Panc1 (cell line): ENCODE data around the gene AGAP1. TPM values are rescaled to one million over a fixed set of nuclear protein-coding genes. Genes with fewer than 3 reads are reported as not detected.

ENCODE experiments used
- ATAC-seq: fragments of 200-7000 bp; cut with Tn5 transposase; 2 replicates; pipeline ENCODE4 v1.9.1; 2020; ENCODE audit warnings: mild to moderate bottlenecking, moderate library complexity
- BruUV-seq: library from RNA; stranded (reverse); fragments of 400-500 nt; replicated peaks from 2 replicates; lab custom pipeline; 2021; lab: Mats Ljungman, UMichigan
- CTCF ChIA-PET: fragments of 300-600 bp; sonication (Branson Sonifier 250); formaldehyde crosslinking; loops from one replicate; lab custom pipeline; 2022; ENCODE audit warnings: antibody characterized with exemption; lab: Charles Lee
- POLR2A ChIA-PET: fragments of 300-600 bp; sonication (Branson Sonifier 250); formaldehyde crosslinking; loops from one replicate; lab custom pipeline; 2022; ENCODE audit warnings: antibody characterized with exemption; lab: Charles Lee
- DNase-seq: peaks from one replicate; pipeline ENCODE4 v3.0.0-alpha.2; 2010; ENCODE audit warnings: low read depth, low spot score
- H3K27ac ChIP-seq: 2 replicates; pipeline ENCODE4 v1.5.1; 2011; ENCODE audit warnings: mild to moderate bottlenecking, low read length, inconsistent platforms
- H3K27me3 ChIP-seq: fragments of 200-500 bp; sonication (Bioruptor generic); 2 replicates; pipeline ENCODE4 v1.6.0; 2014; ENCODE audit warnings: low read length, inconsistent platforms; ENCODE audit not compliant: control insufficient read depth, insufficient read depth
- H3K36me3 ChIP-seq: fragments of 200-500 bp; sonication (Bioruptor generic); 2 replicates; pipeline ENCODE4 v1.5.1; 2014; ENCODE audit warnings: inconsistent platforms, mild to moderate bottlenecking, low read length, moderate library complexity; ENCODE audit not compliant: control insufficient read depth, insufficient read depth
- H3K4me1 ChIP-seq: 2 replicates; pipeline ENCODE4 v1.5.1; 2011; ENCODE audit warnings: inconsistent platforms, mild to moderate bottlenecking, low read length, moderate library complexity; ENCODE audit not compliant: control insufficient read depth, insufficient read depth
- H3K4me3 ChIP-seq, 2 experiments: 2 replicates each; pipeline ENCODE4 v1.5.1; 2011 to 2012; ENCODE audit warnings: low read depth in 2 of 2, low read length in 2 of 2, mild to moderate bottlenecking in 2 of 2, inconsistent platforms in 1 of 2, moderate library complexity in 1 of 2
- H3K9me3 ChIP-seq: fragments of 200-500 bp; sonication (Bioruptor generic); 2 replicates; pipeline ENCODE4 v1.5.1; 2014; ENCODE audit warnings: low read depth, mild to moderate bottlenecking, inconsistent platforms, low read length, moderate library complexity; ENCODE audit not compliant: control insufficient read depth, insufficient read depth
- CTCF ChIP-seq: fragments of 450-650 bp; IDR thresholded peaks from 2 replicates; pipeline ENCODE4 v1.5.1; 2017; ENCODE audit warnings: mild to moderate bottlenecking
- POLR2AphosphoS5 ChIP-seq: IDR thresholded peaks from 2 replicates; pipeline ENCODE4 v1.6.1; 2012; ENCODE audit warnings: mild to moderate bottlenecking, low read depth, low read length, moderate library complexity
- REST ChIP-seq, 2 experiments: IDR thresholded peaks; 2 replicates each; pipeline ENCODE4 v1.6.1; 2011 to 2012; ENCODE audit warnings: low read depth in 2 of 2, control low read depth in 1 of 2, low read length in 1 of 2, mild to moderate bottlenecking in 1 of 2, moderate library complexity in 1 of 2; ENCODE audit not compliant: insufficient read depth in 1 of 2
- SIN3A ChIP-seq: IDR thresholded peaks from 2 replicates; pipeline ENCODE4 v1.6.1; 2012; ENCODE audit warnings: low read depth, mild to moderate bottlenecking, low read length, moderate library complexity, borderline replicate concordance; ENCODE audit not compliant: insufficient read depth
- TCF7L2 ChIP-seq: IDR thresholded peaks from 2 replicates; pipeline ENCODE4 v1.6.1; 2011; ENCODE audit warnings: mild to moderate bottlenecking, low read depth, low read length, inconsistent platforms
- in situ Hi-C: cut with HindIII; loops from 2 replicates; pipeline ENCODE4 v1.10.0; 2016; ENCODE audit warnings: low sequenced_read_pairs, low pct_unique_long_range_greater_than_20kb
- intact Hi-C: fragments of 100-400 bp; cut with micrococcal nuclease; formaldehyde crosslinking; loops from one replicate; pipeline ENCODE4 v1.10.0; 2022; ENCODE audit not compliant: unreplicated experiment
- total RNA-seq: library from RNA; stranded (reverse); gene quantifications from one replicate; pipeline ENCODE4 v1.2.1, GENCODE V29; 2021; ENCODE audit not compliant: unreplicated experiment

Gene AGAP1
- total RNA-seq, 1 experiment from 2014 or later = 38.9 TPM

GRCh38 chr2:235711527-235711926 lies 217.7 kb downstream of the AGAP1 start:
- no TSS peak for BruUV-seq
- Histone ChIP-seq H3K4me3 (no peak overlapping the region), H3K4me1 (peaks cover 2% of the 10 kb centered on the region; the same call in 1 of the 2 replicates), H3K9me3 (no peaks in the 10 kb centered on the region), H3K27ac (no peak overlapping the region), H3K27me3 (no peaks in the 10 kb centered on the region), H3K36me3 (no peaks in the 10 kb centered on the region; the same call in 1 of the 2 replicates)
- ATAC-seq = no peak
- POLR2A ChIA-PET = interaction anchor here (0.6 kb wide), 1 partner anchor 119 kb away, joined by 6 read pairs; no protein-coding TSS in a partner anchor
- CTCF ChIA-PET = no interaction called here
- intact Hi-C loops = no loop called here
- in situ Hi-C loops = no loop called here
- TF ChIP-seq SIN3A (no peak), CTCF (no peak), POLR2AphosphoS5 (no peak), REST (IDR thresholded peaks at IDR 0.05; ENCODE audit: insufficient read depth in 1 of 2, low read depth in 2 of 2, low read length in 1 of 2) (no peak)
- DNase-seq = no peak

DNA sequence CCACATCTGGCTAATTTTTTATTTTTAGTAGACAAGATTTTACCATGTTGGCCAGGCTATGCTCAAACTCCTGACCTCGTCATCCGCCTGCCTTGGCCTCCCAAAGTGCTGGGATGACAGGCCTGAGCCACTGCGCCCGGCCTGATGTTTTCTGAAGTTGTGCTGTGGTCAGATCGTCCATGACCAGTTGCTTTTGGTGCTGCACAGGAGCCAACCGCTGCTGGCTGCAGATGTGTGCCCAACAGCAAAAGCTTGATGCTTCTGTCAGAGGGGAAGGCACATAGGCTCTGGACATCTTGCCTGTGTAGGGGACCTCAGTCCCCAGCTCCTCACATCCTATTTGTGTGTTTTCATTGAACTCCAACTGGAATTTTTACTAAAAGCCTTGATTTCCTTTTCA lies 218.3 kb downstream of the AGAP1 start:
- BruUV-seq = no TSS peak
- no peak for ATAC-seq
- CTCF ChIA-PET = no interaction called here

More for the DNA sequence above, 218.3 kb downstream of the AGAP1 start:
- no peak overlapping the region for H3K4me3 ChIP-seq
- no peak for DNase-seq
- no peaks in the 10 kb centered on the region for H3K4me1 ChIP-seq
- H3K36me3 ChIP-seq = no peaks in the 10 kb centered on the region; the same call in 1 of the 2 replicates
- no peaks in the 10 kb centered on the region for H3K27me3 ChIP-seq
- intact Hi-C loops (no loop called here), in situ Hi-C loops (no loop called here)
- H3K27ac ChIP-seq = no peak overlapping the region
- POLR2A ChIA-PET = no interaction called here
- H3K9me3 ChIP-seq = no peaks in the 10 kb centered on the region
- TF ChIP-seq REST (IDR thresholded peaks at IDR 0.05; ENCODE audit: insufficient read depth in 1 of 2, low read depth in 2 of 2, low read length in 1 of 2) (no peak), SIN3A (no peak), CTCF (no peak), POLR2AphosphoS5 (no peak), TCF7L2 (no peak)
